K562 (cell line): ENCODE measurements around the gene KCNV2.

ENCODE experiments used
- ELF1 ChIP-seq: fragments of 200-800 bp; sonication (Bioruptor generic); IDR thresholded peaks from 2 replicates; pipeline ENCODE4 v1.6.1; 2016; ENCODE audit warnings: missing genetic modification characterization, missing compliant biosample characterization
- HMGN3 ChIP-seq: IDR thresholded peaks from 2 replicates; pipeline ENCODE4 v1.6.1; 2011; ENCODE audit warnings: borderline replicate concordance, low read depth, mild to moderate bottlenecking, mixed read lengths, low read length; ENCODE audit not compliant: insufficient read length; ENCODE audit errors: extremely low read depth
- SAP30 ChIP-seq: fragments of 200-600 bp; sonication (generic); IDR thresholded peaks from 2 replicates; pipeline ENCODE4 v1.6.1; 2012; ENCODE audit warnings: borderline replicate concordance, low read depth, mild to moderate bottlenecking, moderate library complexity, low read length, control low read depth, inconsistent platforms; ENCODE audit not compliant: insufficient read depth, poor library complexity, severe bottlenecking
- SPI1 ChIP-seq: IDR thresholded peaks from 2 replicates; pipeline ENCODE4 v1.6.1; 2011; ENCODE audit warnings: low read depth, low read length, control low read depth, borderline replicate concordance
- SREBF2 ChIP-seq: sonication (generic); formaldehyde crosslinking; IDR thresholded peaks from 2 replicates; pipeline ENCODE4 v1.4.0; 2020; ENCODE audit warnings: mild to moderate bottlenecking, missing genetic modification reagents
- ZNF274 ChIP-seq: IDR thresholded peaks from 2 replicates; pipeline ENCODE4 v1.6.1; 2011; ENCODE audit warnings: low read depth, mild to moderate bottlenecking, low read length, moderate library complexity, borderline replicate concordance
- TF ChIP-seq, protein P1 (sequence below): fragments of 250-450 bp; sonication (Bioruptor Pico); IDR thresholded peaks from 2 replicates; pipeline ENCODE4 v1.5.0; 2021; ENCODE audit warnings: mild to moderate bottlenecking, moderate library complexity
- TF ChIP-seq, protein P2 (sequence below): sonication (generic); formaldehyde crosslinking; IDR thresholded peaks from 2 replicates; pipeline ENCODE4 v1.8.1; 2023; ENCODE audit warnings: mild to moderate bottlenecking, missing genetic modification reagents
- TF ChIP-seq, protein P3 (sequence below), 2 experiments: fragments of 450-650 bp in 1 of 2; sonication (generic) in 1 of 2; formaldehyde crosslinking in 1 of 2; IDR thresholded peaks; 2 replicates each; pipeline versions ENCODE4 v1.7.1 to v1.9.0; 2016 to 2022; ENCODE audit warnings: inconsistent platforms in 1 of 2, mild to moderate bottlenecking in 1 of 2, missing genetic modification reagents in 1 of 2
- TF ChIP-seq, protein P4 (sequence below): fragments of 450-650 bp; conservative IDR thresholded peaks from 2 replicates; pipeline ENCODE4 v1.6.1; 2016; ENCODE audit warnings: missing genetic modification characterization, low read depth, mild to moderate bottlenecking, control low read depth, missing compliant biosample characterization

DNA sequence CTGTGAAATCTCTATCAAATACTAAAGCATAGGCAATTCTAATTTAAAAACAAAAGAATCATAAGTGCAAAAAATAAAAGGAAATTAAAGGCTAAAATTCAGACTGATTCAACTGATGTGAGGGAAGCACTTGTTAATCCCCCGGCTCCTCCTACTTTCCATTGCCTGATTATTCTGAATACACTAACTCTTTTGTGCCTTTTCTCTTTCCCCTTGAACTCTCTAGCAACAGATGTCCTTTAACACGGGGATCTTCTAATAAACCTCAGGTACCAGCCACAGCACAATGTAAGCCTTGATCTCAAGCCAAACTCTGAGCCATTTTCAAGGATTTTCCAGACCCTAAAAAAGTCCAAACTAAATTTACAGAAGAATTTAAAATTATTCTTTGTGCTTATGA, 61.5 kb downstream of the KCNV2 start:
- no peak for TF ChIP-seq SREBF2 (CRISPR knock-in tag)
- TF ChIP-seq SPI1, result no peak
- TF ChIP-seq, protein P1, sequence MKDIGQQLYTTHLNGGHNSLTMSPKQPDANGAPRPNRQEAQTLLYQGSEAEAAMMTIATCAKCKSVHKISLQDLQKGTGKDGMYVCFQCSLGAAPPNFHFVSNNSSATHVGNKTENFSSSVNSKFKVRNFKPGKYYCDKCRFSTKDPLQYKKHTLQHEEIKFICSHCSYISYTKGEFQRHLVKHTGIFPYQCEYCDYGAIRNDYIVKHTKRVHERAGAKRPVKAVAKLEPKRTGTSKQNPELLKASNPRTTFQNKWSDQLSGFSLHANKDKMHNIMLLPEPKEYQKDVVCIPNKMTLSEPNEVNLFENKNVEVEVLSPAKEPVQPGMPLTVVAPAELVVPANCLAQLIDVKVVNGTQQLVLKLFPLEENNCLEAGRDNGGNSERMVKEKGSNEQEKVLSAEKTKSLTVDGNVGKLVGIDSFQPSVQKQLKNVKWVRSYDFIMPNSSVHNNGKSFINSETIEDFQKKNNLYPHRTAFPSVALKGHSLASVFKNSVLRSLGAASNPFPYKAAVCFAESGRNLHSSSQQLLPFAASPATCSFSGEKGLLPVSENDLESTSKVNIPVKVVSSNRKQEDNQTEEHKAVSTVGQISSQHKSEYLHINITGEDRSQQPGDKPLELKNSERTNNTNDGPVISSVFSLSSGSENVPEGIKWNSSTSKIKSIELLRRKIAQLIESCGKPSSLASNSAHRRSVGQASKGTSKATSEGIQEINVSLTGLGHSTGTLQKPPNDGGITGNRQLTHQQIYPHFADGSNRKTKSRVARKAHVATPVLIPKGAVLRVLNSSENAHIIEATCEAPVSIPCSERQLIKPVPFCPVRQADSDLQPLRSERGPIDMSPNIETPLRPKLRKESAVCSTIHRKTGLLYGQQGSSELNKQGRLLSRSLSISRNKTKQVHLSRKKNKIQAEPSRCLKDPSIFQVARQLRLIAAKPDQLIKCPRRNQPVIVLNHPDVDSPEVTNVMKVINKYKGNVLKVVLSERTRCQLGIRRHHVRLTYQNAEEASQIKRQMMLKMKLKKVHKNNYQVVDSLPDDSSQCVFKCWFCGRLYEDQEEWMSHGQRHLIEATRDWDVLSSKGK (CRISPR knock-in tag), result no peak
- TF ChIP-seq ELF1 (tag), result no peak
- no peak for TF ChIP-seq ZNF274
- TF ChIP-seq, protein P2, sequence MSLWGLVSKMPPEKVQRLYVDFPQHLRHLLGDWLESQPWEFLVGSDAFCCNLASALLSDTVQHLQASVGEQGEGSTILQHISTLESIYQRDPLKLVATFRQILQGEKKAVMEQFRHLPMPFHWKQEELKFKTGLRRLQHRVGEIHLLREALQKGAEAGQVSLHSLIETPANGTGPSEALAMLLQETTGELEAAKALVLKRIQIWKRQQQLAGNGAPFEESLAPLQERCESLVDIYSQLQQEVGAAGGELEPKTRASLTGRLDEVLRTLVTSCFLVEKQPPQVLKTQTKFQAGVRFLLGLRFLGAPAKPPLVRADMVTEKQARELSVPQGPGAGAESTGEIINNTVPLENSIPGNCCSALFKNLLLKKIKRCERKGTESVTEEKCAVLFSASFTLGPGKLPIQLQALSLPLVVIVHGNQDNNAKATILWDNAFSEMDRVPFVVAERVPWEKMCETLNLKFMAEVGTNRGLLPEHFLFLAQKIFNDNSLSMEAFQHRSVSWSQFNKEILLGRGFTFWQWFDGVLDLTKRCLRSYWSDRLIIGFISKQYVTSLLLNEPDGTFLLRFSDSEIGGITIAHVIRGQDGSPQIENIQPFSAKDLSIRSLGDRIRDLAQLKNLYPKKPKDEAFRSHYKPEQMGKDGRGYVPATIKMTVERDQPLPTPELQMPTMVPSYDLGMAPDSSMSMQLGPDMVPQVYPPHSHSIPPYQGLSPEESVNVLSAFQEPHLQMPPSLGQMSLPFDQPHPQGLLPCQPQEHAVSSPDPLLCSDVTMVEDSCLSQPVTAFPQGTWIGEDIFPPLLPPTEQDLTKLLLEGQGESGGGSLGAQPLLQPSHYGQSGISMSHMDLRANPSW (CRISPR knock-in tag), result no peak
- TF ChIP-seq, protein P3, sequence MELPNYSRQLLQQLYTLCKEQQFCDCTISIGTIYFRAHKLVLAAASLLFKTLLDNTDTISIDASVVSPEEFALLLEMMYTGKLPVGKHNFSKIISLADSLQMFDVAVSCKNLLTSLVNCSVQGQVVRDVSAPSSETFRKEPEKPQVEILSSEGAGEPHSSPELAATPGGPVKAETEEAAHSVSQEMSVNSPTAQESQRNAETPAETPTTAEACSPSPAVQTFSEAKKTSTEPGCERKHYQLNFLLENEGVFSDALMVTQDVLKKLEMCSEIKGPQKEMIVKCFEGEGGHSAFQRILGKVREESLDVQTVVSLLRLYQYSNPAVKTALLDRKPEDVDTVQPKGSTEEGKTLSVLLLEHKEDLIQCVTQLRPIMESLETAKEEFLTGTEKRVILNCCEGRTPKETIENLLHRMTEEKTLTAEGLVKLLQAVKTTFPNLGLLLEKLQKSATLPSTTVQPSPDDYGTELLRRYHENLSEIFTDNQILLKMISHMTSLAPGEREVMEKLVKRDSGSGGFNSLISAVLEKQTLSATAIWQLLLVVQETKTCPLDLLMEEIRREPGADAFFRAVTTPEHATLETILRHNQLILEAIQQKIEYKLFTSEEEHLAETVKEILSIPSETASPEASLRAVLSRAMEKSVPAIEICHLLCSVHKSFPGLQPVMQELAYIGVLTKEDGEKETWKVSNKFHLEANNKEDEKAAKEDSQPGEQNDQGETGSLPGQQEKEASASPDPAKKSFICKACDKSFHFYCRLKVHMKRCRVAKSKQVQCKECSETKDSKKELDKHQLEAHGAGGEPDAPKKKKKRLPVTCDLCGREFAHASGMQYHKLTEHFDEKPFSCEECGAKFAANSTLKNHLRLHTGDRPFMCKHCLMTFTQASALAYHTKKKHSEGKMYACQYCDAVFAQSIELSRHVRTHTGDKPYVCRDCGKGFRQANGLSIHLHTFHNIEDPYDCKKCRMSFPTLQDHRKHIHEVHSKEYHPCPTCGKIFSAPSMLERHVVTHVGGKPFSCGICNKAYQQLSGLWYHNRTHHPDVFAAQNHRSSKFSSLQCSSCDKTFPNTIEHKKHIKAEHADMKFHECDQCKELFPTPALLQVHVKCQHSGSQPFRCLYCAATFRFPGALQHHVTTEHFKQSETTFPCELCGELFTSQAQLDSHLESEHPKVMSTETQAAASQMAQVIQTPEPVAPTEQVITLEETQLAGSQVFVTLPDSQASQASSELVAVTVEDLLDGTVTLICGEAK (IDR thresholded peaks at IDR 0.05), result no peak
- TF ChIP-seq, protein P3 (CRISPR knock-in tag; IDR thresholded peaks at IDR 0.05), result no peak
- TF ChIP-seq, protein P4, sequence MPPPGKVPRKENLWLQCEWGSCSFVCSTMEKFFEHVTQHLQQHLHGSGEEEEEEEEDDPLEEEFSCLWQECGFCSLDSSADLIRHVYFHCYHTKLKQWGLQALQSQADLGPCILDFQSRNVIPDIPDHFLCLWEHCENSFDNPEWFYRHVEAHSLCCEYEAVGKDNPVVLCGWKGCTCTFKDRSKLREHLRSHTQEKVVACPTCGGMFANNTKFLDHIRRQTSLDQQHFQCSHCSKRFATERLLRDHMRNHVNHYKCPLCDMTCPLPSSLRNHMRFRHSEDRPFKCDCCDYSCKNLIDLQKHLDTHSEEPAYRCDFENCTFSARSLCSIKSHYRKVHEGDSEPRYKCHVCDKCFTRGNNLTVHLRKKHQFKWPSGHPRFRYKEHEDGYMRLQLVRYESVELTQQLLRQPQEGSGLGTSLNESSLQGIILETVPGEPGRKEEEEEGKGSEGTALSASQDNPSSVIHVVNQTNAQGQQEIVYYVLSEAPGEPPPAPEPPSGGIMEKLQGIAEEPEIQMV, result no peak
- no peak for TF ChIP-seq HMGN3
- no peak for TF ChIP-seq SAP30
